Measurements from ENCODE around the gene CTNNB1.

- no peak for TF ChIP-seq CTCF (IDR thresholded peaks at IDR 0.05; ENCODE audit: low read depth, low read length, missing input control)
- TF ChIP-seq REST (IDR thresholded peaks at IDR 0.05) = no peak
- no peak for TF ChIP-seq MAX (IDR thresholded peaks at IDR 0.05)
- TF ChIP-seq EGR1 (IDR thresholded peaks at IDR 0.05; ENCODE audit: low read depth in 2 of 2) = no peak
- no peak for TF ChIP-seq JUND (IDR thresholded peaks at IDR 0.05)
- TF ChIP-seq ATF3 (IDR thresholded peaks at IDR 0.05) = no peak
- TF ChIP-seq RAD21 (IDR thresholded peaks at IDR 0.05) = no peak
- TF ChIP-seq ZBTB33 (IDR thresholded peaks at IDR 0.05) = no peak
- no peak for TF ChIP-seq TAF1 (conservative IDR thresholded peaks at IDR 0.05)
- no peak for TF ChIP-seq SP1 (IDR thresholded peaks at IDR 0.05)
- no peak for TF ChIP-seq GABPA (IDR thresholded peaks at IDR 0.05 in 1 of 2, conservative IDR thresholded peaks at IDR 0.05 in 1 of 2)
- no peak for TF ChIP-seq YY1 (IDR thresholded peaks at IDR 0.05)
Observed at GRCh38 chr3:41259449-41260062, 60.3 kb downstream of the CTNNB1 start.
